HG03571 (cell line): ENCODE measurements around the gene FOS.
"Not testable (repeated sequence)": the region's sequence is repeated elsewhere in the genome, so short reads cannot be mapped to it uniquely, and the experiment has no call there.

Source experiments
- ATAC-seq: cut with Tn5 transposase; IDR thresholded peaks from one replicate; pipeline ENCODE4 v1.9.1; 2021; ENCODE audit not compliant: unreplicated experiment

FOS gene

GRCh38 chr14:75275598-75275997 is 3.0 kb upstream of the FOS start:
- no peak for ATAC-seq

DNA sequence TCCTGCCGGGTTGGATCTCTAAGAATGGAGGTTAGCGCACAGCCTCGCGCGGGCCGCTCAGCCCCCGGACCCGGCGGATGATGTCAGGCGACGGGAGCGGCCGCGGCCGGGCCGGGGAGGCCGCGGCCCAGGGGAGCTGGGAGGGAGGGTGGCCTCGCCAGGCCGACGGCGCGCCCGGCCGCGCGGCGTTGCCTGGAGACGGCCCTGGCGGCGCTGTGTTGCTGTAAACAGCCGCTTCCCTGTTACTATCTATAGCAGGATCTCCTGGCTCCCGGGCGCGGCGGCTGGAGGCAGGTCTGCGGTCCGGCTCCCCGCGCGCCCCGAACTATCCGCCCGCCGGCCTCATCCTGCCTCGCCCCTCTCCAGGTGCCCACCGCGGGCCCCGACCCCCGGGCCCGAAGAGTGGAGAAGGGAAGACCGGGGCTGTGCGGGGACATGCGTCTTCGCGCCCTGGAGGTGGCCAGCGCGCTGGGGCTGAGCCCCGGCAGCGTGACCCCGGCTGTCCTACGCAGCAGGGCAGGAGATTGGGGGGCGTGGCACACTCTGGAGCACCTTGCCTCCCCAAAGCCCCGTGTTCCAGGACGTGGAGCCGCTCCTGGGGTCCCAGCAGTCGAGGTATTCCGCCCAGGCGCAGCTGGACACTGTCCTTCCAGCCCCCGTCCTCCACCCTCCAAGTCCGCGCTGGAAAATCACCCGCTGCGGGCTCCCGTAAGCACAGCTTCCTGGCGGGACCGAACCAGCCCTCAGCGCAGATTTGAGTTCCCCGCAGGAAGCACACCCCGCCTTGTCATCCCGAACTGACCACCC is 1.4 kb upstream of the FOS start:
- ATAC-seq: no peak

GRCh38 chr14:75277815-75278421 is 710 bp upstream of the FOS start:
- no peak for ATAC-seq

DNA sequence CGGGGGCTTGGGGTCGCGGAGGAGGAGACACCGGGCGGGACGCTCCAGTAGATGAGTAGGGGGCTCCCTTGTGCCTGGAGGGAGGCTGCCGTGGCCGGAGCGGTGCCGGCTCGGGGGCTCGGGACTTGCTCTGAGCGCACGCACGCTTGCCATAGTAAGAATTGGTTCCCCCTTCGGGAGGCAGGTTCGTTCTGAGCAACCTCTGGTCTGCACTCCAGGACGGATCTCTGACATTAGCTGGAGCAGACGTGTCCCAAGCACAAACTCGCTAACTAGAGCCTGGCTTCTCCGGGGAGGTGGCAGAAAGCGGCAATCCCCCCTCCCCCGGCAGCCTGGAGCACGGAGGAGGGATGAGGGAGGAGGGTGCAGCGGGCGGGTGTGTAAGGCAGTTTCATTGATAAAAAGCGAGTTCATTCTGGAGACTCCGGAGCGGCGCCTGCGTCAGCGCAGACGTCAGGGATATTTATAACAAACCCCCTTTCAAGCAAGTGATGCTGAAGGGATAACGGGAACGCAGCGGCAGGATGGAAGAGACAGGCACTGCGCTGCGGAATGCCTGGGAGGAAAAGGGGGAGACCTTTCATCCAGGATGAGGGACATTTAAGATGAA is 630 bp downstream of the FOS start:
- no peak for ATAC-seq

- no peak for ATAC-seq
Measured at GRCh38 chr14:75279763-75280290, 1.2 kb downstream of the FOS start.

- no peak for ATAC-seq
Measured at GRCh38 chr14:75280291-75280830, 1.7 kb downstream of the FOS start.

DNA sequence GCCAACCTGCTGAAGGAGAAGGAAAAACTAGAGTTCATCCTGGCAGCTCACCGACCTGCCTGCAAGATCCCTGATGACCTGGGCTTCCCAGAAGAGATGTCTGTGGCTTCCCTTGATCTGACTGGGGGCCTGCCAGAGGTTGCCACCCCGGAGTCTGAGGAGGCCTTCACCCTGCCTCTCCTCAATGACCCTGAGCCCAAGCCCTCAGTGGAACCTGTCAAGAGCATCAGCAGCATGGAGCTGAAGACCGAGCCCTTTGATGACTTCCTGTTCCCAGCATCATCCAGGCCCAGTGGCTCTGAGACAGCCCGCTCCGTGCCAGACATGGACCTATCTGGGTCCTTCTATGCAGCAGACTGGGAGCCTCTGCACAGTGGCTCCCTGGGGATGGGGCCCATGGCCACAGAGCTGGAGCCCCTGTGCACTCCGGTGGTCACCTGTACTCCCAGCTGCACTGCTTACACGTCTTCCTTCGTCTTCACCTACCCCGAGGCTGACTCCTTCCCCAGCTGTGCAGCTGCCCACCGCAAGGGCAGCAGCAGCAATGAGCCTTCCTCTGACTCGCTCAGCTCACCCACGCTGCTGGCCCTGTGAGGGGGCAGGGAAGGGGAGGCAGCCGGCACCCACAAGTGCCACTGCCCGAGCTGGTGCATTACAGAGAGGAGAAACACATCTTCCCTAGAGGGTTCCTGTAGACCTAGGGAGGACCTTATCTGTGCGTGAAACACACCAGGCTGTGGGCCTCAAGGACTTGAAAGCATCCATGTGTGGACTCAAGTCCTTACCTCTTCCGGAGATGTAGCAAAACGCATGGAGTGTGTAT is 2.4 kb downstream of the FOS start:
- no peak for ATAC-seq

- no peak for ATAC-seq
Measured at GRCh38 chr14:75281654-75282019, 3.0 kb downstream of the FOS start.

DNA sequence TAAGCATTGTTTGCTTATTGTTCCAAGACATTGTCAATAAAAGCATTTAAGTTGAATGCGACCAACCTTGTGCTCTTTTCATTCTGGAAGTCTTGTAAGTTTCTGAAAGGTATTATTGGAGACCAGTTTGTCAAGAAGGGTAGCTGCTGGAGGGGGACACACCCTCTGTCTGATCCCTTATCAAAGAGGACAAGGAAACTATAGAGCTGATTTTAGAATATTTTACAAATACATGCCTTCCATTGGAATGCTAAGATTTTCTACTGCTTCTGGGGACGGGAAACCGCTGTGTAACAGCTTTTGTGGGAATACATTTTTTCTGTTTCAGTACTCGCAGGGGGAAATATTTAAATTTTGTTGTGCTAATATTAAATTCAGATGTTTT is 3.5 kb downstream of the FOS start:
- no peak for ATAC-seq

DNA sequence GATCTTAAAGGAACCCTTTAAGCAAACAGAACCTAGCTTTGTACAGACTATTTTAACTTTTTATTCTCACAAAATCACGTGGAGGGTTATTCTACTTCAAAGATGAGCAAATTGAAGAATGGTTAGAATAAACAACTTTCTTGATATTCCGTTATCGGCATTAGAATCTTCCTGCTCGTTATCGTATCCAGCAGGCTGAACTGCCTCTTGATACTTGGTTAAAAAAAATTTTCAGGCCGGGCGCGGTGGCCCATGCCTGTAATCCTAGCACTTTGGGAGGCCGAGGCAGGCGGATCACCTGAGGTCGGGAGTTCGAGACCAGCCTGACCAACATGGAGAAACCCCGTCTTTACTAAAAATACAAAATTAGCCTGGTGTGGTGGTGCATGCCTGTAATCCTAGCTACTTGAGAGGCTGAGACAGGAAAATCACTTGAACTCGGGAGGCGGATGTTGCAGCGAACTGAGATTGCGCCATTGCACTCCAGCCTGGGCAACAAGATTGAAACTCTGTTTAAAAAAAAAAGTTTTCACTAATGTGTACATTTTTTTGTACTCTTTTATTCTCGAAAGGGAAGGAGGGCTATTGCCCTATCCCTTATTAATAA is 4.0 kb downstream of the FOS start:
- ATAC-seq: not testable (repeated sequence)

DNA sequence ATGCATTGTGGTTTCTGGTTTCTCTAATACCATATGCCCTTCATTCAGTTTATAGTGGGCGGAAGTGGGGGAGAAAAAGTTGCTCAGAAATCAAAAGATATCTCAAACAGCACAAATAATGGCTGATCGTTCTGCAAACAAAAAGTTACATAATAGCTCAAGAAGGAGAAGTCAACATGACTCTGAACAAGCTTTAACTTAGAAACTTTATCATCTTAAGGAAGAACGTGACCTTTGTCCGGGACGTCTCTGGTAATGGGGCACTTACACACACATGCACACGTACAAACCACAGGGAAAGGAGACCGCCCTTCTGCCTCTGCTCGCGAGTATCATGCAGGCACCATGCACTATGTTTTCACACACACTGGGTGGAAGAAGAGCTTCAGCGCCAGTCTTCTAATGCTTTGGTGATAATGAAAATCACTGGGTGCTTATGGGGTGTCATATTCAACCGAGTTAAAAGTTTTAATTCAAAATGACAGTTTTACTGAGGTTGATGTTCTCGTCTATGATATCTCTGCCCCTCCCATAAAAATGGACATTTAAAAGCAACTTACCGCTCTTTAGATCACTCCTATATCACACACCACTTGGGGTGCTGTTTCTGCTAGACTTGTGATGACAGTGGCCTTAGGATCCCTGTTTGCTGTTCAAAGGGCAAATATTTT is 4.7 kb downstream of the FOS start:
- ATAC-seq: no peak

- ATAC-seq: no peak
Measured at GRCh38 chr14:75283833-75284563, 5.4 kb downstream of the FOS start.

DNA sequence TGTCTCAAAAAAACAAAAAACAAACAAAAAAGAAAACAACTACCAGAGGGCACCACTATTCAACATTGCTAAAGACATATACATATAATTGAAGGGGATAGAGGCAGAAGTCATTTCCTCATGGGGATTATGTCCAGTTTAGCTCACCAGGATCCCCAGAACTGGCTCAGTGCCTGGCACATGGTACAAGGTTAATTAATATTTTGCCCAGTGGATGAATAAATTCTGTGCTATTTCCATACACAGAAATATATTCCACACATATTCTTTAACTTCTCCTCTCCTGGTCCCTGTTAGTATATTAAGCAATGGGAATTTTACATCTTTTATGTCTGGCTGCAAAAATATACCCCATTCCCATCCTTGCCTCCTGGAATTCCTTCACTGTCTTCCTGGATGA is 6.7 kb downstream of the FOS start:
- ATAC-seq: no peak

- no peak for ATAC-seq
Measured at GRCh38 chr14:75286313-75286712, 7.7 kb downstream of the FOS start.

DNA sequence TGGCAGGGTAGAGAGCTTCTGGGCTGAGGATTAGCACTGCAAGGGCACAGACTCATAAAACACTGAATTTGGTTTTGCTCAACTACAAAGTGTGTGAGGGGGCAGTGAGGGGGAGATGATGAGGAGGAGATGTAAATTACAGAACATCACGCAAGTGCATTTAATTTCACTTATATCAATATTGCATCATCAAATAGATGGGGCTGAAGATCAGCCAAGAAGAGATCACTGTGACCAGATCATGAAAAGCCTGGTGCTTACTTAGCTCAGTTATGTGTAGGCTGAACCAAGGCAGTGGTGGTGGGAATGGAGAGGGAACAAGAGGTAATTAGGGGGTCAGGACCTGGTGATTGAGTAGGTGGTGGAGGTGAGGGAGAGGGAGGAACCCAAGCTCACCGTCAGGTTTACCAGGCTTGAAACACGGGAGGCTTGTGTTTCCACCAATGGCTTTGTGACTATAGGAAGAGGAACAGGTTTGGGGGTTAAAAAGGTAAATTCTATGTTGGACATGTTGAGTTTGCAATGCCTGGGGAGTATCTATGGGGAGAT is 11.3 kb downstream of the FOS start:
- no peak for ATAC-seq

DNA sequence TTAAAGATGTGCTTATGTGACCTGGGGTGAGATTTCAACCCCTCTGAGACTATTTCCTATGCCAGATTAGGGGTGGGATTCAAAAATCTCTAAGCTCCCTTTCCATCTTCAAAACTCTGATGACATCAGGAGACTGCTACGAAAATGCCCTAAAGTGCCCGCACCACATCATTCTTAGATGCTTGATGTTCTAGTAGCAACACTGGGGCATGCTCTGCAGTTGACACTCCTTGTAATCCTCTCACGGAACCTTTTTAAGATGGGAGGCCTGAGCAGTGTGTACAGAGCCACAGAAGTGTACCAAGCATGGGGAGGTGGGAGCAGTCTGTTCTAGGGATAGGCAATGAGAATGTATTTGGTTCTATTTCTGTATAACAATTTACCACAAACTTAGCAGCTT is 12.2 kb downstream of the FOS start:
- ATAC-seq: no peak

DNA sequence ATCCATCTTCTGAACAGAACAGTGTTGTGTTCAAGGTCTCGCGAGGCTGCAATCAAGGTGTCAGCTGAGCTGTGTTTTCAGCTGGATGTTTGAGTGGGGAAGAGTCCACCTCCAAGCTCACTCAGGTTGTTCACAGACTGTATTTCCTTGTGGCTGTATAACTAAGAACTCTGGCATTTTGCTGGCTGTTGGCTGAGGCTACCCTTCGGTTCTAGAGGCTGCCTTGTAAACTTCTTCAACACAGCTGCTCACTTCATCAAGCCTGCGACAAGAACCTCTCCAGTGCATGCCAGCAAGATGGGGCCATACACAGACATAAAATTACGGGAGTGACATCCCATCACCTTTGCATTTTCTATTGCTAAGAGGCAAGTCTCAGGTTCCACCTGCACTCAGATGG is 12.7 kb downstream of the FOS start:
- ATAC-seq: no peak

DNA sequence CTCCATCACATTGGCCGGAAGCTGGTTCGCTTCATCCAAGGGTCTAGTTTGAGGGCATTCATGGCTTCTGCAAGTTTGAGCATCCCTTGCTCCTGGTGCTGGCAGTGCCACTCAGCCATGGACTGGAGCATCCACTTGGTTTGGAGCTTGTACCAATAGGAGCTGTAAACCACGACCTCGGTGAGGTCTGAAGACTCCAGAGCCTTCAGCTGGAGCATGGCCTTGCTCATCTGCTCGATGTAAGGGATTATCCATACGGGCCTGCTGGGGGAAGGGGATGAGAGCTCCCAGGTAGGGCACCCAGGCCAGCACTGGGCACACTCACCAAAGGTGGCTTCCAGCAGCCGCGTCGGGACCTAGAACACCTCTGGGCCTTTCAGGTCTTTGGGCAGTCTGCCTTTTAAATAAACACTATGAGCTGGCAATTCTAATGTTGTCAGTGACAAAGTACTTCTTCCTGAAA is 13.5 kb downstream of the FOS start:
- no peak for ATAC-seq

DNA sequence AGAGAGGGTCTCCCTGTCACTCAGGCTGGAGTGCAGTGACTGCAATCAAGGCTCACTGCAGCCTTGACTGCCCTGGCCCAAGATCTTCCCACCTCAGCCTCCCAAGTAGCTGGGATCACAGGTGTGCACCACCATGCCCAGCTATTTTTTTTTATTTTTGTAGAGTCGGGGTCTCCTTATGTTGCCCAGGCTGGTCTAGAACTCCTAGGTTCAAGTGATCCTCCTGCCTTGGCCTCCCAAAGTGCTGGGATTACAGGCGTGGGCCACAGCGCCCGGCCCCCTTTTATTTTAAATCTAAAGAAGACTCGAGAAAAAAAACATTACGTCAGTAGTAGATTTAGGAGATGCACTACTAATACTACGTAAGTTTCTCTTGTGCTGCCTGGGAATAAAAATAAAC is 14.3 kb downstream of the FOS start:
- ATAC-seq: no peak
